ENCODE data around the gene SPATA9.
"Not testable (repeated sequence)": the region's sequence is repeated elsewhere in the genome, so short reads cannot be mapped to it uniquely, and the experiment has no call there.

Gene SPATA9

GRCh38 chr5:95707534-95708188 lies 24.9 kb upstream of the SPATA9 start:
- H3K4me1 Mint-ChIP-seq, H3K9me3 Mint-ChIP-seq, H3K27ac Mint-ChIP-seq, H3K36me3 Mint-ChIP-seq, H3K4me3 Mint-ChIP-seq, ATAC-seq, H3K27me3 Mint-ChIP-seq: not testable (repeated sequence)

- no peaks in the 10 kb centered on the region for H3K4me1 Mint-ChIP-seq
- no peaks in the 10 kb centered on the region for H3K9me3 Mint-ChIP-seq
- no peaks in the 10 kb centered on the region for H3K36me3 Mint-ChIP-seq
- ATAC-seq = no peak
- H3K27me3 Mint-ChIP-seq = no peaks in the 10 kb centered on the region
- no peak overlapping the region for H3K4me3 Mint-ChIP-seq
- no peak overlapping the region for H3K27ac Mint-ChIP-seq
Measured at GRCh38 chr5:95707055-95707454, 24.3 kb upstream of the SPATA9 start.

GRCh38 chr5:95706196-95706595 lies 23.4 kb upstream of the SPATA9 start:
- not testable (repeated sequence) for H3K27me3 Mint-ChIP-seq, ATAC-seq, H3K4me1 Mint-ChIP-seq, H3K4me3 Mint-ChIP-seq, H3K9me3 Mint-ChIP-seq, H3K27ac Mint-ChIP-seq, H3K36me3 Mint-ChIP-seq

GRCh38 chr5:95704150-95704549 lies 21.4 kb upstream of the SPATA9 start:
- Mint-ChIP-seq H3K4me3 (no peak overlapping the region), H3K9me3 (no peaks in the 10 kb centered on the region), H3K27ac (no peak overlapping the region), H3K36me3 (no peaks in the 10 kb centered on the region), H3K4me1 (no peaks in the 10 kb centered on the region), H3K27me3 (no peaks in the 10 kb centered on the region)
- no peak for ATAC-seq

GRCh38 chr5:95701074-95701473 lies 18.3 kb upstream of the SPATA9 start:
- no peaks in the 10 kb centered on the region for H3K27me3 Mint-ChIP-seq
- no peaks in the 10 kb centered on the region for H3K9me3 Mint-ChIP-seq
- H3K4me1 Mint-ChIP-seq = no peaks in the 10 kb centered on the region
- no peak overlapping the region for H3K4me3 Mint-ChIP-seq
- H3K27ac Mint-ChIP-seq = no peak overlapping the region
- ATAC-seq = no peak
- no peaks in the 10 kb centered on the region for H3K36me3 Mint-ChIP-seq

GRCh38 chr5:95699337-95699736 lies 16.5 kb upstream of the SPATA9 start:
- Mint-ChIP-seq H3K36me3 (no peaks in the 10 kb centered on the region), H3K27me3 (no peaks in the 10 kb centered on the region), H3K9me3 (no peaks in the 10 kb centered on the region), H3K4me1 (no peaks in the 10 kb centered on the region), H3K4me3 (no peak overlapping the region), H3K27ac (no peak overlapping the region)
- no peak for ATAC-seq

GRCh38 chr5:95697781-95698681 lies 15.2 kb upstream of the SPATA9 start:
- no peak for ATAC-seq
- Mint-ChIP-seq H3K27me3 (no peaks in the 10 kb centered on the region), H3K36me3 (no peaks in the 10 kb centered on the region), H3K9me3 (no peaks in the 10 kb centered on the region), H3K27ac (no peak overlapping the region), H3K4me3 (no peak overlapping the region), H3K4me1 (no peaks in the 10 kb centered on the region)

- no peaks in the 10 kb centered on the region for H3K27me3 Mint-ChIP-seq
- H3K36me3 Mint-ChIP-seq = no peaks in the 10 kb centered on the region
- no peak overlapping the region for H3K4me3 Mint-ChIP-seq
- peaks cover 4% of the 10 kb centered on the region for H3K9me3 Mint-ChIP-seq
- no peaks in the 10 kb centered on the region for H3K4me1 Mint-ChIP-seq
- no peak overlapping the region for H3K27ac Mint-ChIP-seq
- no peak for ATAC-seq
Measured at GRCh38 chr5:95690333-95690732, 7.5 kb upstream of the SPATA9 start.

GRCh38 chr5:95689680-95690079 lies 6.9 kb upstream of the SPATA9 start:
- Mint-ChIP-seq H3K4me1 (no peaks in the 10 kb centered on the region), H3K27me3 (no peaks in the 10 kb centered on the region), H3K36me3 (no peaks in the 10 kb centered on the region), H3K27ac (no peak overlapping the region), H3K4me3 (no peak overlapping the region), H3K9me3 (peaks cover 4% of the 10 kb centered on the region)
- ATAC-seq = no peak

- Mint-ChIP-seq H3K36me3 (no peaks in the 10 kb centered on the region), H3K4me1 (no peaks in the 10 kb centered on the region), H3K27ac (no peak overlapping the region), H3K27me3 (peaks cover 14% of the 10 kb centered on the region), H3K9me3 (peaks cover 4% of the 10 kb centered on the region), H3K4me3 (no peak overlapping the region)
- no peak for ATAC-seq
Measured at GRCh38 chr5:95686651-95687050, 3.9 kb upstream of the SPATA9 start.

GRCh38 chr5:95684361-95684760 lies 1.6 kb upstream of the SPATA9 start:
- Mint-ChIP-seq H3K27ac (no peak overlapping the region), H3K36me3 (no peaks in the 10 kb centered on the region), H3K9me3 (no peaks in the 10 kb centered on the region), H3K4me1 (no peaks in the 10 kb centered on the region), H3K27me3 (peaks cover 20% of the 10 kb centered on the region), H3K4me3 (no peak overlapping the region)
- no peak for ATAC-seq

- Mint-ChIP-seq H3K27ac (no peak overlapping the region), H3K27me3 (peaks cover 14% of the 10 kb centered on the region), H3K36me3 (no peaks in the 10 kb centered on the region), H3K9me3 (no peaks in the 10 kb centered on the region), H3K4me1 (no peaks in the 10 kb centered on the region), H3K4me3 (no peak overlapping the region)
- no peak for ATAC-seq
Measured at GRCh38 chr5:95673081-95673480, 9.7 kb downstream of the SPATA9 start.

GRCh38 chr5:95672641-95673040 lies 10.2 kb downstream of the SPATA9 start:
- Mint-ChIP-seq H3K4me3 (no peak overlapping the region), H3K36me3 (no peaks in the 10 kb centered on the region), H3K27ac (no peak overlapping the region), H3K4me1 (no peaks in the 10 kb centered on the region), H3K9me3 (no peaks in the 10 kb centered on the region), H3K27me3 (peaks cover 14% of the 10 kb centered on the region)
- no peak for ATAC-seq

GRCh38 chr5:95671826-95672225 lies 11.0 kb downstream of the SPATA9 start:
- no peaks in the 10 kb centered on the region for H3K36me3 Mint-ChIP-seq
- peaks cover 9% of the 10 kb centered on the region for H3K27me3 Mint-ChIP-seq
- no peak overlapping the region for H3K4me3 Mint-ChIP-seq

GRCh38 chr5:95670568-95670967 lies 12.2 kb downstream of the SPATA9 start:
- Mint-ChIP-seq H3K27ac (no peak overlapping the region), H3K36me3 (no peaks in the 10 kb centered on the region), H3K4me3 (no peak overlapping the region), H3K9me3 (no peaks in the 10 kb centered on the region), H3K4me1 (no peaks in the 10 kb centered on the region), H3K27me3 (no peaks in the 10 kb centered on the region)
- ATAC-seq = no peak

More at GRCh38 chr5:95671826-95672225, 11.0 kb downstream of the SPATA9 start:
- H3K4me1 Mint-ChIP-seq = no peaks in the 10 kb centered on the region
- H3K27ac Mint-ChIP-seq = no peak overlapping the region
- H3K9me3 Mint-ChIP-seq = no peaks in the 10 kb centered on the region
- ATAC-seq = no peak

- no peaks in the 10 kb centered on the region for H3K4me1 Mint-ChIP-seq
- H3K27me3 Mint-ChIP-seq = no peaks in the 10 kb centered on the region
- no peaks in the 10 kb centered on the region for H3K9me3 Mint-ChIP-seq
- H3K27ac Mint-ChIP-seq = no peak overlapping the region
- no peak overlapping the region for H3K4me3 Mint-ChIP-seq
- ATAC-seq = no peak
- no peaks in the 10 kb centered on the region for H3K36me3 Mint-ChIP-seq
Measured at GRCh38 chr5:95669985-95670384, 12.8 kb downstream of the SPATA9 start.

Measured in stimulated activated memory B cell treated with anti-CD40 and anti-IgM and Interleukin-4, amounts not matched to agents 10 μg/mL and 1 μg/mL and 100 μg/mL, for 72 hours (primary cell).